Measurements from ENCODE around the gene PLEKHA8. TPM values are rescaled to one million over a fixed set of nuclear protein-coding genes. Genes with fewer than 3 reads are reported as not detected.

PLEKHA8 gene, protein sequence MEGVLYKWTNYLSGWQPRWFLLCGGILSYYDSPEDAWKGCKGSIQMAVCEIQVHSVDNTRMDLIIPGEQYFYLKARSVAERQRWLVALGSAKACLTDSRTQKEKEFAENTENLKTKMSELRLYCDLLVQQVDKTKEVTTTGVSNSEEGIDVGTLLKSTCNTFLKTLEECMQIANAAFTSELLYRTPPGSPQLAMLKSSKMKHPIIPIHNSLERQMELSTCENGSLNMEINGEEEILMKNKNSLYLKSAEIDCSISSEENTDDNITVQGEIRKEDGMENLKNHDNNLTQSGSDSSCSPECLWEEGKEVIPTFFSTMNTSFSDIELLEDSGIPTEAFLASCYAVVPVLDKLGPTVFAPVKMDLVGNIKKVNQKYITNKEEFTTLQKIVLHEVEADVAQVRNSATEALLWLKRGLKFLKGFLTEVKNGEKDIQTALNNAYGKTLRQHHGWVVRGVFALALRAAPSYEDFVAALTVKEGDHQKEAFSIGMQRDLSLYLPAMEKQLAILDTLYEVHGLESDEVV
- total RNA-seq: 13.1 TPM

DNA sequence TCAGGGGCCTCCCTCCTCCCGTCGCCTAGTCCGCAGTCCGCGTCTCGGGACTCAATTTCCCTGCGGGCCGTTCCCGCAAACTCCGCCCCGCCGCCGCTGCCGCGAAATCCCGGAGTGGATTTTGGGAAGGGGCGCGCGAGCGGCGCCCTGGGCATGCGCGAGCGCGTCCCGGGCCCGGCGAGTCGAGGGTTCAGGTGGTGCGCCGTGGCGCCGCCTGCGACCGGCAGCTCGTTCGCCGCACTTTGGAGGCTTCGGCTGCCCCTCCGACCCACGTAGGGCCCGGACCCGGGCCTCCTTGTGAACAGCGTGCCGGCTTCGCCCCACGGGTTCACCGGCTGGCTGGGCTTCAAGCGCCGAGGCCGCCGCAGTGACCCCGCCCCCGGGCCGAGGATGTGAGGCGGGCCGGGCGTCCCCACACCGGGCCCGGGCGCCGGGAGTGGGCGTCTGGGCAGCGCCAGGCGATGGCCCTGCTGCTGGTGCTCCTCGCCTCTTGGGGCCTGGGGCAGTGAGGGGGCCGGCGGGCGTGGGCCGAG, at the start of gene PLEKHA8:
Gene PLEKHA8, plus strand, starts transcription at position 197 of the 533 bp plus-strand sequence. CDS start 351 bp downstream, outside the sequence.
- DNase-seq (ENCODE audit: low spot score): peak; percentile 90

DNA sequence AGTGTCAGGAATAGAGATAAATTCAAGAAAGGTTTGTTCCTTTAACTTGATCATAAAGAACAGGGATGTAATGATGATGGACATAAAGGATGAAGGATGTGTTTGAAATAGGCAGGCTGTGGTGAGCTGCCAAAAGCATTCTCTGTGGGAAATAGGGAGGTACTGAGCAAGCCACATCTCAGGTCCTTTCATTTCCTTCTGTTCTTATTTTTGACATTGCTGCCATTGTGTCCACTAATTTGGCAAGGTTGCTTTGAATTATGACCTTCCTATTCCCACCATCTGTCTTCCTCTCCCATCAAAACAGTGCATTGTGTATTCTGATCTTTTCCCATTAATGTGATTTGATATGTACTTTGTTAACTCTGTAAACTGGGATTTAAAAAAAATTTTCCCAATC, 48.1 kb upstream of the PLEKHA8 start:
- no peak for DNase-seq (ENCODE audit: low spot score)

DNA sequence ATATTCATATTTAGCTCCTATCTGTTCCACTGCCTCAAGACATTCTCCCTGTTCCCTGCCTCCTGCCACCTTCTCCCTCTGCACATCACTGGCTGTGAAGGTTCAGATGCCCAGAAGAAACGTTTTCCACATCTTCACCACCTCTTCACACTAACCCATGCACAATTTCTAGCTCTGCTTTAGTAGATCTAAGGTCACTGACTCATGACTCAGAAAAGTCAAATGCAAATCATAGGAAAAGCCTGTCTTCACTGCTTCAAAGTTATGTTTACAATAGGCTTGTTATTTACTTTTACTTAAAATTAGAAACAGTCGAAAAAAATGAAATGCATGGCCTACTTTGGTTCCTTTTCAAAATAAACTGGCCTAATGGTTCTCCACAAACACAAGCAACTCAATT, 41.1 kb upstream of the PLEKHA8 start:
- DNase-seq (ENCODE audit: low spot score): no peak

DNA sequence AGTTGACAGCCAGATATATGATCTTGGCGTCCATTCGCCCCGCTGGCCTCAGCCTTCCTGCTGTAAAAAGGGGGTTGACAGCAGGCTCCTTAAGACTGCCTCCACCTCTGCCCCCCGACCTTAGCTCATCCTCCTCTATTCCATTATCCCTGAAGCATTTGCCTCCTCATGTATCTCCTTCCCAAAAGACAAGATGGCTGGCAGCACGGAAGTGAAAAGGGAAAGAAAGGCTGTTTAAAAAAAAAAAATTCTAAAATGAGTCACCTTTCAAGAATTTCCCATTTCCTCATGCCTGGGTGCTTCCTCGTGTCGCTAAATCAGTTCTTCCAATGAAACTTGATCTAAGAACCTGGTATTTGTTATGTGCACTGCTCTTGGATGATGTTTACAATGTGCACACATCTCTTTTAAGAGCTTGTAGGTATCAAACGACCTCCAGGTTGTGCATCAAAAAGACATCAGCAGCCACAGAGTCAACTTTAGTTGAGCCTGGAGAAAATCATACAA, 40.3 kb upstream of the PLEKHA8 start:
- DNase-seq (ENCODE audit: low spot score): no peak

DNA sequence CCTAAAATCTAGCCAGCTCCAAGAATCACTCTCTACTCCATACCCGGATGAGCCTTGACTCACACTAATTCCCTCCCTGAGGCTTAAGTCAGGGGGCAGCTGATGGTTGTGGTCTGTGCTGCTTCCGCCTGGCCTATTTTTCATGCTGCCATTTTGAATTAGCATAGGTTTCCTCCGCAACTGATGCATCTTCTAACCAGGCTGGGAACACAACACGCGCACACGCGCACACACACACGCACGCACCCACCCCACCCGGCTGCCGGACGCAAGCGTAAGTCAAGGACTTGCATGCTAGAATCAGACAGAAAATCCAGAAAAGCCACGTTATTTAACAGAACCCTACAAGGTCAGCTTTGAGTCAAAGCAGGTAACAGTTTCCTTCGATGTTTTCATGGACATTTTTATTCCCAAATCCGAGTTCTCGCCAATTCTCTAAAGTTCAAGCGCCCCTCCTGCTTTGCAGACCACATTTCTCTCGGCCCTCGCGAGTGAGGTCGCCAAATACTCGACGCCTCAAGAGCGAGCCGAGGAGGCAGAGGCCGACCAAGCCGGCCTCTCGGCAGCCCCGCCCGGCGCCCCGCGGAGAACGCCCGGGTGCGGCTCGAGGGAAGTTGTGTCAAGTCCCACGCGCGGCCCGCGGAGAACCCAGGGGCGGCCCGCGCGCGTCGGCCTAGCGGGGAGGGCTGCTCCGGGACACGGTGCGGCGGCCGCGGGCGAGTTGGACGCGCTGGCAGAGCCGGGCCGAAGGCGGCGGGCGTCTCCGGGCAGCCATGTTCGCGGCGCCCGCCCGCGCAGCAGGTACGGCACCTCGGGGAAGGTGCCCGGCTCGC, 39.6 kb upstream of the PLEKHA8 start:
- peak; percentile 51 for DNase-seq (ENCODE audit: low spot score)

DNA sequence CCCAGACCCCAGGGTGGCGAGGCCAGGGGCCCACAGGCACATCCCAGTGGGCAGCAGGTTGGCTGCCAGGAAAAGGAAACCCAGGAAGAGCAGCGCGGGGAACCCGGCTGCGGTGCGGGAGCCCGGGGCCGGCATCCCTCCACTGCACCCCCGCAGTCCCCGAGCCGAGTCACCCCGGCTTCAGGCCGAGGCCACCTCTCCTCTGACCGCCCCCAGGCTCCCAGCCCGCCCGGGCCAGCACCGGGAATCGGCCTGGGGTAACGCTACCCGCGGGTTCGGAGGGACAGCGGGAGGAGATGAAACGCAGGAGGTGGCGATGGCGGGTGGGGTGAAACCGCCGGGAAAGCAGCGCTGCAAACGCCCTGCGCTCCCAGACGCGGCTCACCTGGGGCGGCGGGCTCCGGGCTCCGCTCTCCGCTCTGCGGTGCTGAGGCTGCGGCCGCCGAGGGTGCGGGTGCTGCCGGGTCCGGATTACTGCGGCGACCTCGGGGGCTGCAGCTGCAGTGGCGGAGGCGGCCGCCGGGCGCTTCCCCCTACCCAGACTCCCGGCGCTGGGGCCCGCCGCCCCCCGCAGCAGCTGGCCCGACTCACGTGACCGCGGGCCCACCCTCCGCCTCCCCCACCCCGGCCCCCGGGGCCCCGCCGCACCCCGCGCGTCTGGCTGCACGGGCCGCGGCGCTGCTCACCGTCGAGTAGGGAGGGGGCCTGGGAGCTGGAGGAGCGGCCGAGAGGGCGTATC, 38.8 kb upstream of the PLEKHA8 start, which contains the start of gene SCRN1:
Gene SCRN1, minus strand, starts transcription at position 545 of the 739 bp plus-strand sequence. CDS start 20,734 bp downstream, outside the sequence.
- DNase-seq (ENCODE audit: low spot score): peak; percentile 51

DNA sequence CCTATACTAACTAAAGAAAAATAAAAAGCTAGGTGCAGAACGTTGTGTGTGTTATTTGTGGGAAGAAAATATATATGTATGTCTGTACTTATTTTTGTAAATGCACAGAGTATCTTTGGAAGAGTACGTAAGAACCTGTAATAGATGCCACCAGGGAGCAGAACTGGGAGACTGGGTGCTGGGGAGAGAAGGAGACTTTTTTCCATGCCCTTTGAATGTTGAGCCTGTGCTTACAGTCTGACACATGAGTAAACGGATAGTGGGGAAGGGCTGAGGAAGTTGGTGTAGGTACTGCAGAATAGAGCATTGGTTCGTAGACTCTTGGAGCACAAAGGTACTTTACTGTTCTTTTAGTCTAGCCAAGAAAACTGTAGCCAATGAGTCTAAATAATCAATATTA, 37.3 kb upstream of the PLEKHA8 start:
- no peak for DNase-seq (ENCODE audit: low spot score)

DNA sequence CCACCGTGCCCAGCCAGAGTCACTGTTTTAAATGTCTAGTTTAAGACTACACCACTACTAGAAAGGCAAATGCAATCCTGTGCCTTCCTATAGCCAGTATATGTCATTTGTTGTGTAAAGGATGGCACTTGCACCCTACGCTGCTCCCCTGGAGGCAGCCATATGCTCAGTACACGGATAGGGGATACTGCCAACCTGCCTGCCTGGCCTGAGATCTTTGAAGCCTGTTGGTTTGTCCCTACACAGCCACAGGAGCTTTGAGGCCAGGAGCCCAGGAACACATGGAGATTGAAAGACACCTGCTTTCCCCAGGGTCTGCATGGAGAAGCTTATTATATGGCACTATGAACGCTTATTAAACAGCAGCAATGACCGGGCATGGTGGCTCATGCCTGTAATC, 36.3 kb upstream of the PLEKHA8 start:
- DNase-seq (ENCODE audit: low spot score): no peak

DNA sequence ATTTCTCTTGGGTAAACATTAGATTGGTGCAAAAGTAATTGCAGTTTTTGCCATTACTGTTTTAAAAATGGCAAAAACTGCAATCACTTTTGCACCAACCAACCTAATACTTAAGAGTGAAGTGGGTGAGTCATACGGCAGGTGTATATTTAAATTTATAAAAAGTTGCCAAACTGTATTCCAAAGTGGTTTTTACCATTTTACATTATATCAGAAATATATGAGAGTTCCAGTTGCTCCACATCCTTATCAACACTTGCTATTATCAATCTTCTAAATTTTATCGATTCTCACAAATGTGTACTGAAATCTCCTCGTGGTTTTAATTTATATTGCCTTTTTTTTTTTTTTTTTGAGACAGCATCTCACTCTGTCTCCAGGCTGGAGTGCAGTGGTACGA, 35.1 kb upstream of the PLEKHA8 start:
- DNase-seq (ENCODE audit: low spot score): no peak

DNA sequence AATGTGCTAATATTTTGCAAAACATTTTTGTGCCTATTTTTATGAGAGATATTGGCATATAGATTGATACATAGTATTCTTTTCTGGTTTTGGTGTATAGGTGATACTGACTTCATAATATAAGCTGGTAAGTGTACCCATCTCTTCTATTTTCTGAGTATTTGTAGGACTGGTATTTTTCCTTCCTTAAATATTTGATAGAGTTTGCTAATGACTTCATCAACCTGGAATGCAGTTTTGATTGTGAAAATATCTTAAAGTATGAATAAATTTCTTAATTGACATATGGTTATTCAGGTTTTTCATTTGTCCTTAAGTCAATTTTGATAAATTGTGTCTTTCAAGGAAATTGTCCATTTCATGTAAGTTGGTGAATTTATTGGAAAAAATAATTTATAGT, 32.6 kb upstream of the PLEKHA8 start:
- DNase-seq (ENCODE audit: low spot score): no peak

DNA sequence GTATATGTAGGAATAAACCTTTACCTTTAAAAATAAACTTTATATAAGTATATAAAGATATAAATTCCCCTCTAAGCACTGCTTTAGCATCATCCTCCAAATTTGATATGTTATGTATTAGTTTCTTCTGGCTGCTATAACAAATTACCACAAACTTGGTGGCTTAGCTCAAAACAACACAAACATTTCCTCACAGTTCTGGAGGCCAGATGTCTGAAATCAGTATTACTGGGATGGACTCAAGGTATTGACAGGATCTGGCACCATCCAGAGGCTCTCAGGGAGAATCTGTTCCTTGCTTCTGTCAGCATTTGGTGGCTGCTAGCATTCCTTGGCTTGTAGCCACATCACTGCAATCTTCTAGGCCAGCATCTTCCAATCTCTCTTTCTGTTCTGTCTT, 31.9 kb upstream of the PLEKHA8 start:
- DNase-seq (ENCODE audit: low spot score): no peak

DNA sequence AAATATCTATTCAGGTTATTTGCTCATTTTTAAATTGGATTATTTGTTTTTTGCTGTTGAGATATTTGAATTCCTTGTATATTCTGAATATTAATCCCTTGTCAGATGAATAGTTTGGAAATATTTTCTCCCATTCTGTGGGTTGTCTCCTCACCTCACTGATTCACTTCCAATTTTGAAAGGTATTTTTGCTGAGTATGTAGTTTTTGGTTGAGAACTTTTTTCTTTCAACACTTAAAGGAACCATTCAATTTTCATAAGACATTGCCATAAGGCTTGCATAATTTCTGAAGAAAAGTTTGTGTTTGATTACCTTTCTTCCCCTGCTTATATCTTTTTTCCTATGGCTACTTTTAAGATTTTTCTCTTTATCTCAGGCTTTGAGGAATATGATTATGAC, 29.7 kb upstream of the PLEKHA8 start:
- no peak for DNase-seq (ENCODE audit: low spot score)

DNA sequence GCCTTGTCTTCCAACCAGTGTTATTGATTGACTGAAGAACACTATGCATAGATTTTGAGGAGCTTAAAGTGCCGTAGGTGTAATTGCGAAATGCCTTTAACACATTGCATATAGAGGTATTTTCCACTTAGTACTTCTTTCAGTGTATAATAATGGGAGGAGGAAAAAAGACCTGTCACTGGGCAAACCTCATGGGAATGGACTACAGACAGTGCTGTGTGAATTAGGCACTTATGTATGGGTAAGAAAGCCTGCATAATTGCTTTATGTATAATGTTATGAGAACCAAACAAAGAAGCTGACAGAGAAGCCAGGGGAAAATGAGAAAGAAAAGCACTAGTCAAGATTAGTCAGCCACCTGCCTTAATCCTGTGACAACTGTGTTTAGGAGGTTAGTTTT, 26.2 kb upstream of the PLEKHA8 start:
- DNase-seq (ENCODE audit: low spot score): no peak

DNA sequence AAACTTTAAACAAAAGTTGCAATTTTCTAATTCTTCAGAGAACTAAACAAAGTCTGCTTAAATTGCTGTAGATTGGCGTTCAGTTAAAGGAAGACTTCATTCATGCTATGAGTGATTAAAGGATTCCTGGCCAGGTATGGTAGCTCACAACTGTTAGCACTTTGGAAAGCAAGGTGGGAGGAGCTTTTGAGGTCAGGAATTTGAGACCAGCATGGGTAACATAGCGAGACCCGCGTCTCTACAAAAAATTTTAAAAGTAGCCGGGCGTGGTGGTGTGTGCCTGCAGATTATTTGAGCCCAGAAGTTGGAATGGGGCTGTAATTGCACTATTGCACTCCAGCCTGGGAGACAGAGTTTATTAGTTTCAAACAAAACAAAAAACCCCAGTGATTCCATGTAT, 25.1 kb upstream of the PLEKHA8 start:
- DNase-seq (ENCODE audit: low spot score): no peak

DNA sequence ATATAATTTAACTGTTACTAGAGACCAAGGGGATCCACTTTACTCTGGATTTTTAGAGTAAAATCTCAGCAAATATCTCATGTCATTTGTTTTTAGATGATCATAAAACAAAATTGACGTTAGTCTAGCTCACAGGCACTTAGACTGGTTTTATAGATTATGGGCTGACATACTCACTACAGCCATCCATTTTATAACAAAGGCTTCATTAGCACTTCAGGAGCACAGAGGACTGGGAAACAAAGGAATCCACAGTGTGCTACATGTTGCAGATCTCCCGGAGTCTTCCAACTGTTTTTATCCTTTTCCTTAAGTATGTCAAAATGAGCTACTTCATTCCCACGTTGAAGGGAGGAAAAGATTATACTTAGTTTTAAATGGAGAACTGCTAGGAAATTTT, 22.7 kb upstream of the PLEKHA8 start:
- DNase-seq (ENCODE audit: low spot score): no peak

DNA sequence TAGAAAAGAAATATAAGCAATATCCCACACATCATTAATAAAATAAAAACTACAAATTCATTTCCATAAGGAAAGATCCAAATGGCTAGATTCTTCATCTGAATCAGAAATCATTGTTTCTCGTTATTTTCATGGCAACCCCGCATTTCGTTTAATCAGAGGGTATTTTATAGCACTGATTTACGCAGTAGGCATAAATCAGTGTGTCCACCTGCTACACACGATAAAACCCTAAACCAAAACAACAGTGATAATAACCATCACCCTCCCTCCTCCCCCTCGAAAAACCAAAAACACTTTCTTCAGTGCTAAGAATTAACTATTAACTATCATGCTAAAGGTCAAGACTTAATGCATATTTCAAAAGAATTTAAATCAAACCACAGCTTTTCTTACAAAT, 18.2 kb upstream of the PLEKHA8 start:
- DNase-seq (ENCODE audit: low spot score): no peak

DNA sequence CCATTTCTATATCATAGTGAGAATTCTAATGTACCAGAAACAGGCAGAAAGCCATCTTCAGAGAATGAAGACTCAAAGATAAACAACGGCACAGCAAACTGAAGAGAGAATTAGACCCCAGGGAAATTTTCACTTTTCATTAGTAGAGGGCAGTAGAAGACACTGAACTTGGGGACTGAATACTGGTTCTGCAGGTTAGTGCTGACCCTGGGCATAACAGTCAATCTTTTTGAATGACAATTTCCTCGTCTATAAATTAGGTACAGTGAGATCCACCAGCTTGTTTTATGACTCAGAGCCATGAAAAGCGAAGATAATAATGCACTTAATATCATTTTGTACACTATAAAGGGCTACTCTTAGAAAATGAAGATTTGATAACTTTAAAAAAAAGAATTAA, 15.5 kb upstream of the PLEKHA8 start:
- no peak for DNase-seq (ENCODE audit: low spot score)

DNA sequence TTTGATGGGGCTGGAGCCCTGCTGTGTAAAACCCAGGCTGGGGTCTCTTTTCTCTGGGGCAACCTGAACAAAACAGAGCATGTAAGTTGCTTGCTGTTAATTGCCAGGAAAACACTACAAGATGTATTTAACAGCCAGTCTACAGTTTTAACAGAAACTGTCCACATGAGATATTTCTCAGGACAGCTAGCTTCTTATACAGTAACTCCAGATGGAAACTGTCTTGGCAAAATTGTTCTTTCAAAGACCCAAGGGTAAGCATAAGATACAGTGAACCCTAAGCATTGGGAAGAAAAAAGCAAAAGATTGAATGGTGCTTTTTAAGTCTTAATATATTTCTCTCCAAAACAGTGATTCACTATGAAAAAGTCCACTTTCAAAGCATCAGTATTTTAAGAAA, 9.8 kb upstream of the PLEKHA8 start:
- no peak for DNase-seq (ENCODE audit: low spot score)

DNA sequence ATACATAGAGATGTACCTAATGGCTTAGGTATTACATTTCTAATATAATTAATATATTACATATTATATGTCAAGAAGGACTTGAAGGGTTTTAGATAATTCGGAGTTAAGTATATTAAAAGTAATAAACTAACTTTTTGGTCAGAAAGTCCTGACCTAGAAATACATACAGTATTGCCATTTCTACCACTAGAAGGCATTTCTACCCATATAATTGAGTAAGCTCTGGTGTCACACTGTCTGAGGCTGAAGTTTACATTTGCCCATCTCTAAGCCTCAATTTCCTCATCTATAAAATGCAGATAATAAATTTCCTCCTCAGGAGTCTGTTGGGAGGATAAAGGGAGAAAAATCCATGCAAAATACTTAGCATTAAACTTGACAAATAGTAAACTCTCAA, 8.8 kb upstream of the PLEKHA8 start:
- DNase-seq (ENCODE audit: low spot score): no peak

DNA sequence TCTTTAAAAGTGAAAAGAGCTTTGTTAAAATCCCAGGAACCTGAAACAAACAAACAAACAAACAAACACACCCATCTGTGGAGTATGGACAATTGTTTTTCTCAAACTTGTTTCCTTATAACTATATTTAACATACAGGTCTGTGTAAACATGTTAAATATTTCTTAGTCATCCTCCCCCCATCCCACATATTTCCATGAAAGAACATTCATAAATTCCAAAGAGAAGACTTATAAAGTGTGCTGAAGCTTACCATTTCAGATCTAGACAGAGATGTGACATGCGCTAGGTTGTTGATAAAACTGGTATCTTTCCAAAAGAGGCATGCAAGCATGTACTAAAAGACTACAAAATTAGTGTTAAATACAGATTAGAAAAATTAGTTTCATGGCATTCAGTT, 8.3 kb upstream of the PLEKHA8 start:
- DNase-seq (ENCODE audit: low spot score): no peak

DNA sequence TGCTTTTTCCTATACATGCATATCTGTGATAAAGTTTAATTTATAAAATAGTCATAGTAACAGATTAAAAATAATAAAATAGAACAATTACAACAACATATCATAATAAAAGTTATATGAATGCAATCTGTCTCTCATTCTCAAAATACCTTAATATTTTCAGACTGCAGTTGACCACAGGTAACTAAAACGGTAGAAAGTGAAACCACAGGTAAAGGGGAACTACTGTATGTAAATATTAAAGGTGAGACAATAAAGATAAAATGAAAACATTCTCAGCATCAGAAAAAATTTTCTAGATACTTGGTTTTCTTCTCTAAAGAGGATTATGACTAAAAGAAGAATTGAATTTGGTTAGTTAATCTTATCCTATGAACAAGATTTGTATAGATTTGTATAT, 7.7 kb upstream of the PLEKHA8 start:
- DNase-seq (ENCODE audit: low spot score): no peak

DNA sequence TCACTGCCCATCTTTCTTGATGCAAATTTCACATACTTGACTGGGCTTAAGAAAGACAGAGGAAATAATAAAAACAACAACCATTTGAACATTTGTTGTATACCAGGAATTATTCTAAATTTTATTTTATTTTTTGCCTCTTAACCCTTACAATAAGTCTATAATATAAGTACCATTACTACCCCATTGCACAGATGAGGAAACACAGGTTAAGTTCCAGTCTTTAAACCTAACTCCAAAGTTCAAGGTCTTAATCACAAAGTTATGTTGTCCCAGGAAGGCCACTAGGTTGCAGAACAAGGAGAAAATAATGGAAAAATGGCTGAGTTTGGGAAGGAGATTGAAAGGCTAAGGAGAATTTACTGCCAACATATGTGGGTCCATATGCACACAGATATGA, 5.2 kb upstream of the PLEKHA8 start:
- DNase-seq (ENCODE audit: low spot score): no peak
